GM18870 (cell line): Measurements from ENCODE around the gene CCDC144A.
"Not testable (repeated sequence)": the region's sequence is repeated elsewhere in the genome, so short reads cannot be mapped to it uniquely, and the experiment has no call there.

Experiments
- ATAC-seq: cut with Tn5 transposase; IDR thresholded peaks from one replicate; pipeline ENCODE4 v1.9.1; 2021; ENCODE audit warnings: moderate library complexity; ENCODE audit not compliant: unreplicated experiment

CCDC144A gene

GRCh38 chr17:16817201-16817600 is 127.2 kb downstream of the CCDC144A start:
- ATAC-seq = no peak

GRCh38 chr17:16817940-16818339 is 127.9 kb downstream of the CCDC144A start:
- not testable (repeated sequence) for ATAC-seq

- ATAC-seq = no peak
Observed at GRCh38 chr17:16818340-16818739, 128.3 kb downstream of the CCDC144A start.

- ATAC-seq = no peak
Observed at GRCh38 chr17:16818821-16819683, 129.0 kb downstream of the CCDC144A start.

GRCh38 chr17:16820161-16820877 is 130.3 kb downstream of the CCDC144A start:
- no peak for ATAC-seq

GRCh38 chr17:16820979-16821543 is 131.0 kb downstream of the CCDC144A start:
- ATAC-seq = no peak

- not testable (repeated sequence) for ATAC-seq
Observed at GRCh38 chr17:16822133-16822532, 132.1 kb downstream of the CCDC144A start.

- ATAC-seq = not testable (repeated sequence)
Observed at GRCh38 chr17:16823768-16824406, 133.8 kb downstream of the CCDC144A start.
